DLD1 (cell line): ENCODE measurements around the gene RBM25.

ENCODE experiments used
- in situ Hi-C: cut with HindIII; loops from 2 replicates; pipeline ENCODE4 v1.10.0; 2017; ENCODE audit warnings: low sequenced_read_pairs

Gene RBM25

DNA sequence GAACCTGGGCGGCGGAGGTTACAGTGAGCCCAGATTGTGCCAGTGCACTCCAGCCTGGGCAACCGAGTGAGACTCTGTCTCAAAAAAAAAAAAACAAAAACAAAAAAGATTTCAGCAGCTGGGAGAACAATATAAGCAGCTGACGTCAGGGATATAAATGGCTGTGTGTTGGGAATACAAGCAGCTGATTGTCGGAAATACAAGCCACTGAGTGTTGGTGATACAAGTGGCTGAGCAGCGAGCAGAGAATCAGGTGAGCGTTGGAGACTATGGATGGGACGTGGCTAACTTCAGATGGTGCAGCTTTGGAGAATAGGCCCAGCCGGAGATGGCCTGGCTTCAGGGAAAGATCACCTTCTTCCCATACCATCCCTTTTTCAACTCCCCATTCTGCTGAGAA lies 109.9 kb downstream of the RBM25 start:
- in situ Hi-C loops, result loop anchor here (5.0 kb wide), 1 partner anchor 64 kb away; no protein-coding TSS in a partner anchor

DNA sequence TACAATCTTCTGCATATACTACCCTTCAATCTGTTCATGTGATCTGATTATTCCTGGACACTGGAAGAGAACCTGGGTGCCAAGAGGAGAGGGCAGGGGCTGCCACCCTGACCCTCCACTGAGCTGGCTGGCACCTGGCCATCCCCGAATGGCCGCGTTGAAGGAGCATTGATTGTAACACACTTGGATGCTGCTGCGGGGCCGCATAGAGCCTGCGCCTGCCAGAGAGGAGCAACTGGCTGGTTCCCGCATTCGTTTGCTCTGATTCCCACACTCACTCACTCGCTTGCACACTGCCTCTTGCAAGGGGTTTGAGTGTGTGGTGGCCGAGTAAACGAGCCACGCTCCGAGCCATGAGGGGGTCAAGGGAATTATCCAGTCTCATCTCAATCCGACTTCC lies 110.4 kb downstream of the RBM25 start:
- in situ Hi-C loops, result loop anchor here (5.0 kb wide), 1 partner anchor 64 kb away; no protein-coding TSS in a partner anchor

DNA sequence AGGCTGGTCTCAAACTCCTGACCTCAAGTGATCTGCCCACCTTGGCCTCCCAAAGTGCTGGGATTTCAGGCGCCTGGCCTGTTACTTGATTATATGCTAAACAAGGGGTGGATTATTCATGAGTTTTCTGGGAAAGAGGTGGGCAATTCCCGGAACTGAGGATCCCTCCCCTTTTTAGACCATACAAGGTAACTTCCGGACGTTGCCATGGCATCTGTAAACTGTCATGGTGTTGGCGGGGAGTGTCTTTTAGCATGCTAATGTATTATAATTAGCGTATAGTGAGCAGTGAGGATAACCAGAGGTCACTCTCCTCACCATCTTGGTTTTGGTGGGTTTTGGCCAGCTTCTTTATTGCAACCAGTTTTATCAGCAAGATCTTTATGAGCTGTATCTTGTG lies 111.5 kb downstream of the RBM25 start:
- in situ Hi-C loops, result loop anchor here (5.0 kb wide), 1 partner anchor 62 kb away; no protein-coding TSS in a partner anchor

DNA sequence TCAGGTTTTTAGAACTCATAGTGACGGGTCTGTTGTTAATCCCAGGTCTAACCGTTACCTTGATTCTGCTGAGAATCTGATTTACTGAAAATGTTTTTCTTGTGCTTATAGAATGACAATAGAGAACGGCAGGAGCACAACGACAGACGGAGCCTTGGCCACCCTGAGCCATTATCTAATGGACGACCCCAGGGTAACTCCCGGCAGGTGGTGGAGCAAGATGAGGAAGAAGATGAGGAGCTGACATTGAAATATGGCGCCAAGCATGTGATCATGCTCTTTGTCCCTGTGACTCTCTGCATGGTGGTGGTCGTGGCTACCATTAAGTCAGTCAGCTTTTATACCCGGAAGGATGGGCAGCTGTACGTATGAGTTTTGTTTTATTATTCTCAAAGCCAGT lies 112.4 kb downstream of the RBM25 start:
- in situ Hi-C loops, result no loop called here

DNA sequence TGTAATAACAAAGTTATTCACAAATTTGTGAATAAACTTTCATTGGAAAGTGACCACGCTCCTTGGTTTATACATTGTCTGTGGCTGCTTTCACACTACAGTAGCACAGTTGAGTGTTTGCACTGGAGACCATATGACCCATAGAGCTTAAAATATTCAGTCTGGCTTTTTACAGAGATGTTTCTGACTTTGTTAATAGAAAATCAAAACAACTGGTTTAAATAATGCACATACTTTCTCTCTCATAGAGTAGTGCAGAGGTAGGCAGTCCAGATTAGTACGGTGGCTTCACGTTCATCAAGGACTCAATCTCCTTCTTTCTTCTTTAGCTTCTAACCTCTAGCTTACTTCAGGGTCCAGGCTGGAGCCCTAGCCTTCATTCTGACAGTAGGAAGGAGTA lies 114.2 kb downstream of the RBM25 start:
- in situ Hi-C loops, result no loop called here

DNA sequence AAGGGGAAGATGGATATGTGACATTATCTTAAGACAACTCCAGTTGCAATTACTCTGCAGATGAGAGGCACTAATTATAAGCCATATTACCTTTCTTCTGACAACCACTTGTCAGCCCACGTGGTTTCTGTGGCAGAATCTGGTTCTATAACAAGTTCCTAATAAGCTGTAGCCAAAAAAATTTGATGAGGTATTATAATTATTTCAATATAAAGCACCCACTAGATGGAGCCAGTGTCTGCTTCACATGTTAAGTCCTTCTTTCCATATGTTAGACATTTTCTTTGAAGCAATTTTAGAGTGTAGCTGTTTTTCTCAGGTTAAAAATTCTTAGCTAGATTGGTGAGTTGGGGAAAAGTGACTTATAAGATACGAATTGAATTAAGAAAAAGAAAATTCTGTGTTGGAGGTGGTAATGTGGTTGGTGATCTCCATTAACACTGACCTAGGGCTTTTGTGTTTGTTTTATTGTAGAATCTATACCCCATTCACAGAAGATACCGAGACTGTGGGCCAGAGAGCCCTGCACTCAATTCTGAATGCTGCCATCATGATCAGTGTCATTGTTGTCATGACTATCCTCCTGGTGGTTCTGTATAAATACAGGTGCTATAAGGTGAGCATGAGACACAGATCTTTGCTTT lies 114.9 kb downstream of the RBM25 start:
- in situ Hi-C loops, result no loop called here
